ENCODE data around the gene SLCO2A1.

Gene SLCO2A1

GRCh38 chr3:134060561-134061385, 31.0 kb upstream of the SLCO2A1 start:
- no peak for DNase-seq (ENCODE audit: low spot score)

GRCh38 chr3:134059671-134060560, 30.2 kb upstream of the SLCO2A1 start:
- no peak for DNase-seq (ENCODE audit: low spot score)

GRCh38 chr3:134059035-134059601, 29.4 kb upstream of the SLCO2A1 start:
- DNase-seq (ENCODE audit: low spot score) = no peak

GRCh38 chr3:134057654-134058110, 28.0 kb upstream of the SLCO2A1 start:
- DNase-seq (ENCODE audit: low spot score) = no peak

GRCh38 chr3:134057006-134057653, 27.4 kb upstream of the SLCO2A1 start:
- peak; percentile 48 for DNase-seq (ENCODE audit: low spot score)

GRCh38 chr3:134056464-134056891, 26.8 kb upstream of the SLCO2A1 start:
- no peak for DNase-seq (ENCODE audit: low spot score)

GRCh38 chr3:134055661-134056060, 25.9 kb upstream of the SLCO2A1 start:
- no peak for DNase-seq (ENCODE audit: low spot score)

- no peak for DNase-seq (ENCODE audit: low spot score)
Measured at GRCh38 chr3:134054881-134055280, 25.2 kb upstream of the SLCO2A1 start.

GRCh38 chr3:134054231-134054630, 24.5 kb upstream of the SLCO2A1 start:
- DNase-seq (ENCODE audit: low spot score) = no peak

GRCh38 chr3:134052370-134052769, 22.6 kb upstream of the SLCO2A1 start:
- no peak for DNase-seq (ENCODE audit: low spot score)

GRCh38 chr3:134049676-134050075, 20.0 kb upstream of the SLCO2A1 start:
- DNase-seq (ENCODE audit: low spot score) = no peak

- no peak for DNase-seq (ENCODE audit: low spot score)
Measured at GRCh38 chr3:134048278-134048996, 18.7 kb upstream of the SLCO2A1 start.

GRCh38 chr3:134044459-134044858, 14.7 kb upstream of the SLCO2A1 start:
- DNase-seq (ENCODE audit: low spot score) = no peak

- DNase-seq (ENCODE audit: low spot score) = no peak
Measured at GRCh38 chr3:134040066-134040465, 10.3 kb upstream of the SLCO2A1 start.

GRCh38 chr3:134039161-134039862, 9.6 kb upstream of the SLCO2A1 start:
- no peak for DNase-seq (ENCODE audit: low spot score)

- no peak for DNase-seq (ENCODE audit: low spot score)
Measured at GRCh38 chr3:134038716-134039115, 9.0 kb upstream of the SLCO2A1 start.

GRCh38 chr3:134038071-134038491, 8.4 kb upstream of the SLCO2A1 start:
- DNase-seq (ENCODE audit: low spot score) = no peak

- no peak for DNase-seq (ENCODE audit: low spot score)
Measured at GRCh38 chr3:134037168-134037567, 7.4 kb upstream of the SLCO2A1 start.

GRCh38 chr3:134036291-134036690, 6.6 kb upstream of the SLCO2A1 start:
- DNase-seq (ENCODE audit: low spot score) = no peak

GRCh38 chr3:134035836-134036235, 6.1 kb upstream of the SLCO2A1 start:
- DNase-seq (ENCODE audit: low spot score) = no peak
